HL-60/S4 treated with retinoic acid at 250 ng/mL for 4 days and 3 days (cell line): ENCODE data around the gene ZFP82.

Experiments used
- in situ Hi-C: fragments of 300-500 bp; cut with MboI; formaldehyde crosslinking; loops from 2 replicates; pipeline ENCODE4 v1.7.0; 2022; ENCODE audit warnings: low sequenced_read_pairs

The ZFP82 gene

DNA sequence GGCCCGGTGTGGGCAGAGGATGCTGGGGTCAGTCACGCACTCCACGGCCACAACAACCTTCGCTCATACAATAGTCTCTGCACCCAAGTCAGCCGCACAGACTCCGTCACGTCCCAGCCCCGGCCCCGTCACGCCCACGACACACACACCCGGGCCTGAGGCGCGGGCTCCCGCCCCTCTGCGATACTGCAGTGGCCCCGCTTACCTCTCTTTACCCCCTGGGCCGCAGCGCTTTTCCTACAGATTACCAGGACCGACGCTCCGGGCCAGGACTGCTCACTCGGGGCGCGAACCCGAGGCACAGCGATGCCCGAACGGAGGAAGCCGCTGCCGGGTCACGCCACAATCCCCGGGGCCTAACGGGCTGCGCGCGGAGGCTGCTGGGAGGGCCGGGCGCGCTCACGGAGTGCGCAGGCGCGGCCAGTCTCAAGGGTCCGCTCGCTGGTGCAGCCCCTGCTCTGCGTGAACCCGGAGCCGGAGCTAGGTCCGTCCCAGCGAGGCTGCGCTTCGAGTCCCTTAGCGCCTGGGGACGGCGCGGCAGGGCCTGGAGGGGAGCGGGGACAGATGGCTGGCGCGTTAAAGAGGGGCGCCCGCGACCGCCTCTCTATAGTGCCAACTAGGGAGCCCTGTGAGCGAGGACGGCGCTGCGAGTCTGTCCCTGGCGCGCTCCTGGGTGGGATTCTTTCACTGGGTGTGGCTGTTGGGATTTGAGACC, at the start of gene ZFP82:
ZFP82 (minus strand) TSS at position 358 of the 715 bp plus-strand sequence. CDS start 8,855 bp downstream, outside the sequence.
- in situ Hi-C loops, result no loop called here

DNA sequence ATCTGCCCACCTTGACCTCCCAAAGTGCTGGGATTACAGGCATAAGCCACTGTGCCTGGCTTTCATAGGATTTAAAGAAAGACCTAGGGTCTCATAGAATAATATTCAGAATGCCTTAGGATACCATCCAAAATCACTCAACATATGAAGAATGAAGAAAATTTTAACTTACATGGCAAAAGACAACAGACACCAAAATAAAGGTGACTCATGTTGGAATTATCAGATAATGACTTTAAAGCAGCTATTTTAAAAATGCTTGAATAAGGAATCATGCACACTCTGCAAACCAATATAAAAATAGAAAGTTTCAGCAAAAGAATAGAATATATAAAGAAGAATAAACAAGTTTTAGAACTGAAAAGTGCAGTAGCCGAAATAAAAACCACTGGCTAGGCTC, 41.6 kb upstream of the ZFP82 start:
- in situ Hi-C loops, result no loop called here

DNA sequence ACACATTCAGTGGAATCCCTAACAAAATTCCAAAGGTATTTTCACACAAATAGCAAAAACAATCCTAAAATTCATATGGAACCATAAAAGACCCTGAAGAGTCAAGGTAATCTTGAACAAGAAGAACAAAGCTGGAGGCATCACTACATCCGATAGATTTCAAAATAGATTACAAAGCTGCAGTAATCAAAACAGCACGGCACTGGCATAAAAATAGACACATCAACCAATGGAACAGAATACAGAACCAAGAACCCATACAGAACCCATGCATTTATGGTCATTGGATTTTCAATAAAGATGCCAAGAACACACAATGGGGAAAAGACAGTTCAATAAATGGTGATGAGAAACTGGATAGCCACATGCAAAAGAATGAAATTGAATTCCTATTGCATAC, 38.4 kb upstream of the ZFP82 start:
- in situ Hi-C loops, result no loop called here

DNA sequence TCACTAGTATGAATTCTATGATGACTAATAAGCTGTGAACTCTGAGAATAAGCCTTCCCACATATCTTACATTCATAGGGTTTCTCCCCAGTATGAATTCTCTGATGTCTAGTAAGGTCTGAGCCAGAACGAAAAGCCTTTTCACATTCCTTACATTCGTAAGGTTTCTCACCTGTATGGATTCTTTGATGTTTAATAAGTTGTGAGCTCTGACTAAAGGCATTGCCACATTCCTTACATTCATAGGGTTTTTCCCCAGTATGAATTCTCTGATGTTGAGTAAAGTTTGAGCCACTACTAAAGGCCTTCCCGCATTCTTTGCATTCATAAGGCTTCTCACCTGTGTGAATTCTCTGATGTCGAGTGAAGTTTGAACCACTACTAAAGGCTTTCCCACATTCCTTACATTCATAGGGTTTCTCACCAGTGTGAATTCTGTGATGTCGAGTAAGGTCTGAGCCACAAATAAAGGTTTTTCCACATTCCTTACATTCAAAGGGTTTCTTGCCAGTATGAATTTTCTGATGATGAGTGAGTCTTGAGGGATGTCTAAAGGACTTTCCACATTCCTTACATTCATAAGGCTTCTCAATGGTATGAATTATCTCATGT, 30.7 kb upstream of the ZFP82 start:
- in situ Hi-C loops, result no loop called here

DNA sequence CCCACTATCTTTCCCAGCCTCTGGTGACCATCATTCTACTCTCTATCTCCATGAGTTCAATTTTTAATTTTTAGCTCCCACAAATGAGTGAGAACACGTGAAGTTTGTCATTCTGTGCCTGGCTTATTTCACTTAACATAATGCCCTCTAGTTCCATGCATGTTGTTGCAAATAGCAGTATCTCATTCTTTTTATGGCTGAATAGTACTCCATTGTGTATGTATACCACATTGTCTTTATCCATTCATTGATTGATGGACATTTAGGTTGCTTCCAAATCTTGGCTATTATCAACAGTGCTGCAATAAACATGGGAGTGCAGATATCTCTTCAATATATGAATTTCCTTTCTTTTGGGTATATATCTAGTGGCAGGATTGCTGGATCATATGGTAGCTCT, 22.9 kb upstream of the ZFP82 start:
- in situ Hi-C loops, result no loop called here

DNA sequence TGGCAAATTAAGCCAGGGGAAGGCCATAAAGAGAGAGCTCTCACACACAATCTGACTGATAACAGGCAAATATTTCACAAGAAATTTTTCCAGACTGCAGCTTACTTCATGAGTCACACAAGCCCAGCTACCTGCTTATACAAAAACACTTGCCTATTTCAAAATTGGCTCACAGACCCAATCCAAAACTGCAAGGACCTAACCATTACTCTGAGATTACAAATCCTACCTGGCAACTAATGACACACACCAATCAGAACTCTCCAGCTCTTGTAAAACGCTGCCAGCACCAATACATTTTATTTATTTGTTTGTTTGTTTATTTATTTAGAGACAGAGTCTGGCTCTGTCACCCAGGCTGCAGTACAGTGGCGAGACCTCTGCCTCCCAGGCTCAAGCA, 18.1 kb upstream of the ZFP82 start:
- in situ Hi-C loops, result no loop called here

DNA sequence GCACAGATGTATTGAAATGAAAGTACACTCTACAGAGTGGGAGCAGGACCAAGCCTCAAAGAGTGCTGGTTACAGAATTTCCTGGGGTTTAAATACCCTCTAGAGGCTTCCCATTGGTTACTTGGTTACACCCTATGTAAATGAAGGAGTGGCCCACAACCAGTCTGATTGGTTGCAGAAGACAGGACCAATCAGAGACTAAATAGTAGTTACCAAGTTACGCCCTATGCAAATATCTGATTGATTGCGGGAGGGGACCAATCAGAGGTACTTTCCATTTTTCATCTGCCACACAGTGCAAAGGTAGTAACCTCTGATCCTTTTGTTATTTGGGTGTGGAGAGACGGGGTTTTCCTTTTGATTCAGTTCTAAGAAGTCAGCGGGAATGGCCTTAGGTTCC, 5.5 kb upstream of the ZFP82 start:
- in situ Hi-C loops, result no loop called here

DNA sequence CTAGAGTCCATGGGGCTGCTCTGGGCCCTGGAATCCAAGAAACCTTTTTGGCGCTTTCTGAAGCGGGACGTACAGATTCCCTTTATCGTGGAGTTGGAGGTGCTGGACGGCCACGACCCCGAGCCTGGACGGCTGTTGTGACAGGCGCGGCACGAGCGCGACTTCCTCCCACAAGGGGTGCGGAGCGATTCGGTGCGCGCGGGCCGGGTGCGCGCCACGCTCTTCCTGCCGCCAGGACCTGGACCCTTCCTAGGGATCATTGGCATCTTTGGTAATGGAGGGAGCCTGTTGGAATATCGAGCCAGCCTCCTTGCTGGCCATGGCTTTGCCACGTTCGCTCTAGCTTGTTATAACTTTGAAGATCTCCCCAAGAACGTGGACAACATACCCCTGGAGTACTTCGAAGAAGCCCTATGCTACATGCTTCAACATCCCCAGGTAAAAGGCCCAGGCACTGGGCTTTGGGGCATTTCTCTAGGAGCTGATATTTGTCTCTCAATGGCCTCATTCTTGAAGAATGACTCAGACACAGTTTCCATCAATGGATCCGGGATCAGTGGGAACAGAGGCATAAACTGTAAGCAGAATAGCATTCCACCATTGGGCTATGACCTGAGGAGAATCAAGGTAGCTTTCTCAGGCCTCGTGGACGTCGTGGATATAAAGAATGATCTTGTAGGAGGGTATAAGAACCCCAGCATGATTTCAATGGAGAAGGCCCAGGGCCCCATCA, 3.5 kb upstream of the ZFP82 start:
- in situ Hi-C loops, result no loop called here

DNA sequence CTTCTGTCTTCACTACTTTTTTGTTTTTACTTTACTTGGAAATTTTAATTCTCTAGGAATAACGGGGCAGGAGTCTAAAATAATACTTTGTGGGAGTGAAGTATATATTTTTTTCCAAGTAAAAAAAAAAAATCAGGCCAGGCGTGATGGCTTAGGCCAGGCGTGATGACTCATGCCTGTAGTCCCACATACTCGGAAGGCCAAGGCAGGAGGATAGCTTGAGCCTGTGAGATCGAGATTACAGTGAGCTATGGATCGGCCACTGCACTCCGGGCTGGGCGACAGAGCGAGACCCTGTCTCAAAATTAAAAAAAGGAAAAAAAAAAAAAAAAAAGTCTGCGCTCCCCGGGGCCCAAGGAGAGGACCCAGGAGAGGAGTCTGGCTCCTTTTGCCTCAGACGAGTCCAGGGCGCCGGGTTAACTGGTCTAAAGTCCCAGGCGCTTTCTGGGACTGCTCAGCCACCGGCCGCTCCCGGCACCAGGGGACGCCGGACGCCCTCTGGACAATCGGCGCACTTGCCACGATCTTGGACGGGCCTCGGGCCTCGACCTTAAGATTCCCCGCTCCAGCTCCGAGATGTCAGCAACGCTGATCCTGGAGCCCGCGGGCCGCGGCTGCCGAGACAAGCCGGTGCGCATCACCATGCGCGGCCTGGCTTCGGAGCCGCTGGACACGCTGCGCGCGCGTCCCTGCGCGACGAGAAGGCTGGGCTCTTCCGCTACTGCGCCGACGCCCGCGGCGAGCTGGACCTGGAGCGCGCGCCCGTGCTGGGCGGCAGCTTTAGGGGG, 2.7 kb upstream of the ZFP82 start:
- in situ Hi-C loops, result no loop called here

DNA sequence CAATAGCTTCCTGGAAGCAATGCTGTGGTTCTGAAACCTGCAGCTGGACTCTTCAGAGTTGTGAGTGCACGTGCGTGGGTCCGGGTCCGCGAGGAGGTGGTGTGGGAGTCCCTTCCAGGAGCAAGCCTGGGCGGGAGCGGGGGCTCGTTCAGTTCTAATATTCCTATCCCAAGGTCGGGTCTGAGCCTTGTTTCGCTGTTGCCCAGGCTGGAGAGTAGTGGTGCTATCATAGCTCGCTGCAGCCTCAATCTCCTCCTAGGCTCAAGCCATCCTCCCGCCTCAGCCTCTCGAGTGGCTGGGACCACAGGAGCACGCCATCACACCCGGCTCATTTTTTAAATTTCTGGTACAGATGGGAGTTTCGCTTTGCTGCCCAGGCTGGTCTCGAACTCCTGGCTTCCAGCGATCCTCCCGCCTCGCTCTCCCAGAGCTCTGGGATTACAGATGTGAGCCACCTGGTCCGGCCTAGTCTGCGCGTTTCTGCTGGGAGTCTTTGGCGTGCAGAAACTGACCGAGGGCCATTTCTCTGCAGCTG, 625 bp downstream of the ZFP82 start:
- in situ Hi-C loops, result no loop called here

DNA sequence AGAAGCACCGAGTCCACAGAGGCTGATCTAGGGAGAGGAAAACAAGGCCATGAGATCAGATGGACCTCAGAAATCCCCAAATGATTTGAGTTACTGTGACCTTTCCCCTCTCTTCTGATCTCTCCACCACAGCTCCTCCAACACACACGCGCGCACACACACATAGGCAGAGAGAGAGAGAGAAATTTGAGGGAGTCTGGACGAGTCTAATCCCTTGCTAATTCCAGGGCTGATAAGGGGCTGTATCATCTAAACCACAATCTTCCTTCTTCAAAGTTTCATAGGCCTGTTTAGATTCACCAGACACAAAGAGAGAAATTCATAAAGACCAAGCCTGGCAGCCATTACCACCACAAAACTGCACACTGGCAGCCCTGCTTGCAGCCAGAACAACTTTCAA, 8.6 kb downstream of the ZFP82 start:
- in situ Hi-C loops, result no loop called here

DNA sequence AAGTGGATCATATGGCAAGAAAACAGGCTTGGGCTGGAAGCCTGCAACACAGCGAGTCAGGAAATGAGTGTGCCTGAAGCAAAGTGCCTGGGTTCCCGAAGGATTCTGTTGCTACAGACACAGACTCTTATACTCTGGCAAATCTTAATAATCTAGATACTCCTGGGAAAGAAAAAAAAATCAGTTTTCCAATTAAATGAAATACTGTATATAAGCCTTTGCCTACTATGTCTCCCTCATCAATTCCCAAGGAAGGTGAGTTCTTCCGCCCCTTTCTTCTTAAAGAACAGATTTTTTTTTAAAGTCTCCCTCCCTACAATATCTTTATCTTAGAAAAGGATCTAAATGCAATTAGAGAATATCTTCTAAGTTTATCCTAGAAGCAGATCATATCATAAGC, 10.3 kb downstream of the ZFP82 start:
- in situ Hi-C loops, result no loop called here

DNA sequence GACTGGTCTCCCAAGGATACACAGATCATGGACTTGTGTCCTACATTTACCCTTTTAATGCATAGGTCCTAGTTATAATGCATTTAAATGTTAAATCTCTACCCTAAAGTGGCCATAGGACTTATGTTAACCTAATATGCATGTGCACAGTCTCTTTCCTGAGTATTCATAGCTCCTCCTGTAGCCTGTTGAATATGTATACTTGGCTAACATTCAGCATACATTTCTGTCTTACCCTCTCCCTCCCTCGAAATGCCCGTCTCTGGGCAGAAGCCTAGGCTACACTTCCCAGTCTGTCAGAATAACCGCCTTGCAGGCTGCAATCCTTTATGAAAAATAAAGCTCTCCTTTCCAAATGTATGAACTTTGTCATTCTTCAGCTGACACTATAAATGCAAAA, 13.9 kb downstream of the ZFP82 start:
- in situ Hi-C loops, result no loop called here

DNA sequence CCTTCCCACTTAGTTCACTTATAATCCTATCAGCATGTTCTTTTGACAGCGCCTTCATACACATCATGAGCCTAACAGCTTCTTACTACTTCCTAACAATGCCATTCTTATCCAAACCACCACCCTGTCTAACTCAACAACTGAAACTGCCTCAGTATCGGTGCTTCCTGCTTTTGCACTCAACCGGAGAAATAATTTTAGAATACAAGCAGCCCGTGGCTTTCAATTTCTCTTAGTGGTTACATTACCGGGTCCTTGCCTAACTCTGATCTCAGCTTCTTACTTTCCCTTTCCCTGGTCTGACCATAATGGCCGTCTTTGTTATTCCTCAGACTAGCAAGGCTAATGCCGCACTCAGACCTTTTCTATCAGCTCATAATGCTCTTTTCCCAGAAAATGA, 17.0 kb downstream of the ZFP82 start:
- in situ Hi-C loops, result no loop called here

DNA sequence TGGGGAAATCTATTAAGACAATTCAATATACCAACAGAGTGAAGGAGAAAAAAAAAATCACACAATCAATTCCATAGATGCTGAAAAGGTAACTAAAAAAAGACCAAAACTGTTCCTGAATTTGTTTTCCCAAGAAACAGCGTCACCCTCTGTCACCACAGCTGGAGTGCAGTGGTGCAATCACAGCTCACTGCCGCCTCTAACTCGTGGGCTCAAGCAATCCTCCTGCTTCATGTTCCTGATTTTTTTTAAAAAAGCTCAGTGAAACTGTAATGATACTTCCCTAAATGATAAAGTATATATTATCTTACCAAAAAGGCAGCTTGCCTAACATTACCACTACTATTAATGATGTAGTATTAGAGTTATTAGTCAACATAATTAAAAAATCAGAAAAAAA, 19.9 kb downstream of the ZFP82 start:
- in situ Hi-C loops, result no loop called here

DNA sequence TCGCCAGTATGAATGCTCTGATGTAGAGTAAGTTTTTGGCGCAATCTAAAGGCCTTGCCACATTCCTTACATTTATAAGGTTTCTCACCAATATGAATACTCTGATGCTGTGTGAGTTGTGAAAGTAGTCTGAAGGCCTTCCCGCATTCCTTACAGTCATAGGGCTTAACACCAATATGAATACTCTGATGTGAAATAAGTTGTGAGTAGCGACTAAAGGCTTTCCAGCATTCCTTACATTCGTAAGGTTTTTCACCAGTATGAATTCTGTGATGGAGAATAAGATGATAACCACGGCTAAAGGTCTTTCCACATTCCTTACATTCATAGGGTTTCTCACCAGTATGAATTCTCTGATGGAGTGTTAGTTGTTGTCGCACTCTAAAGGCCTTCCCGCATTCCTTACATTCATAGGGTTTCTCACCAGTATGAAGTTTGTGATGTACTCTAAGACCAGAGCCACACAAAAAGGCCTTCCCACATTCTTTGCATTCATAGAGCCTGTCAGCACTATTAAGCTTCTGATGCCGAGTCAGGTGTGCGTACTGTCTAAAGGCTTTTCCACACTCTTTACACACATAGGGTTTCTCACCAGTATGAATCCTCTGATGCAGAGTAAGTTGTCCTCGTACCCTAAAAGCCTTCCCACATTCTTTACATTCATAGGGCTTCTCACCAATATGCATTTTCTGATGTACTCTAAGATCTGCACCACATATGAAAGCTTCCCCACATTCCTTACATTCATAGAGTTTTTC, 25.3 kb downstream of the ZFP82 start:
- in situ Hi-C loops, result no loop called here

DNA sequence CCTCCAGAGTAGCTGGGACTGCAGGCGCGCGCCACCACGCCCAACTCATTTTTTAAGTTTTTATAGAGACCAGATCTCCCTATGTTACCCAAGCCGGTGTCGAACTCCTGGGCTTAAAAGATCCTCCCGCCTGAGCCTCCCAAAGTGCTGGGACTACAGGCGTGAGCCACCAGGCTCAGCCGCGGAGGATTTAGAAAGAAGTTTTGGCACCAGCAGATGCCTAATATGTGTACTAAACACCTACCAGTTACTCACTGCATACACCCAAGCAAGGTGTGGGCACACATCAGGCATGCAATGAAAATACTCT, 39.0 kb downstream of the ZFP82 start:
- in situ Hi-C loops, result no loop called here

DNA sequence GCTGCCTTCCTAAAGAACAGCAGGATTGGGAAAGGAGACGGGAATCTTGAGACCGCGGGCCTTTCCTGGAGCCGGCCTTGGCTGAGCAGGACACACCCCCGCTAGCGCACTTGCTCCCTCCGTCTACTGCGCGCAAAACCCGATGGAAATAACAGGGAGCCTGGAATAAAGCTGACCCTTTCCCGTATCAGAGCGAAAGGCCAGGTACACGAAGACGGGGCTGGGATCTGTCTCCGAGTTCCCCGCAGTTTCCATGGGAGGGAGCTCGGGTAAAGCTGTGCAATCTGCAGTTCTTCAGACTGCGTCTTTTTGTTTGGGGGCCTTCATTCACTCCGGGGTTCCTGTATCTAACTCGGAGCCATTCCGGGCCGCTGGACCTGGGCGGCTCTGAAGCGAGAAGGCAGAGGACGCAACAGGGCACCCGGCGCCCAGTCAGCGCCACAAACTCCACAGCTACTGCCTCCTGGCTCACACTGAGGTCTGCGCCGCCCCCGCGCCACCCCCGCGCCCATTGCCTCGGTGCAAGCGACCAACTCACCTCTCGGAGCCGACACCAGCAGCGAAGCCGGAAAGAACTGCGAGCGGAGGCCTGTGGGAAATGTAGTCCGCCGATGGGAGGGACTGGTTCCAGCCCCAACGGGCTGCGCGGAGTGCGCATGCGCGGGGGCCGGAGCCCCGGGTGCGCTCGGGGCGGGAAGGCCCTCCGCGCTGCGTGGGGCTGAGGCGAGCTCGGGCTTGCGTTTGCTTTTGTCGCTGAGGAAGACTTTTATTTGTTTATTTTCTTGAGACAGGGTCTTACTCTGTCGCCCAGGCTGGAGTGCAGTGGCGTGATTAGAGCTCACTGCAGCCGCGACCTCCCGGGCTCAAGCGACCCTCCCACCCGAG, 39.6 kb downstream of the ZFP82 start, which contains the start of gene ZFP14:
ZFP14 (minus strand) TSS at position 577 of the 885 bp plus-strand sequence. CDS start 11,309 bp downstream, outside the sequence.
- in situ Hi-C loops, result no loop called here

DNA sequence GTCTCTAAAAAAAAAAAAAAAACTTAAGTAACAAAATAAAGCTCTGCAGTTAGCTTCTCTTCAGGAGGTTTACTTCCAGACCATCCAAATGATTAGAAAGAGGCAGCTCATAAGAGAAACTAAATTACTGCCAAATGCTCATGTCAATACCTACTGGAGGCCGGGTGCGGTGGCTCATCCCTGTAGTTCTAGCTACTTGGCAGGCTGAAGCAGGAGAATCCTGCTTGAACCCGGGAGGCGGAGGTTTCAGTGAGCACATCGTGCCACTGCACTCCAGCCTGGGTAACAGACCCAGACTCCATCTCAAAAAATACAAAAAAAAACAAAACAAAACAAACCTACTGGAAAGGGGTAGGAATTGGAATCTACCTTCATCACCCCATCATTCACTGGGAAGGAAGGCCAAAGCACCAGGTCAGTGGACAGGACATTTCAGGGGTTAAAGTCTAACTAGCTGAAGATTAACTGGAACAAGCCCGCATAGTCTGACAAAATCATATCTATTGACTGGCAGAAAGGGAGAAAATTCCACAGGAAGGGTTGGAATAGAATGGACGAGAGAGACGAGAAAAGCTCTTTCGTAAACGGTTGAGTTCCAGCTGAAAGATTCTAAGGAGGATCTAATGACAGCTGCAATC, 40.8 kb downstream of the ZFP82 start:
- in situ Hi-C loops, result no loop called here
